GM12891 (cell line): ENCODE measurements around the gene SREK1IP1.

Experiments
- PAX5 ChIP-seq: IDR thresholded peaks from 2 replicates; pipeline ENCODE4 v1.6.1; 2011; ENCODE audit warnings: low read length, moderate library complexity, mild to moderate bottlenecking; ENCODE audit not compliant: insufficient read depth, severe bottlenecking
- POLR2A ChIP-seq: IDR thresholded peaks from 2 replicates; pipeline ENCODE4 v1.6.1; 2011; ENCODE audit warnings: low read depth, low read length, control low read depth
- POLR2AphosphoS5 ChIP-seq: IDR thresholded peaks from 2 replicates; pipeline ENCODE4 v1.6.1; 2011; ENCODE audit warnings: low read depth, low read length, control low read depth
- SPI1 ChIP-seq: IDR thresholded peaks from 2 replicates; pipeline ENCODE4 v1.6.1; 2011; ENCODE audit warnings: low read depth, low read length, control low read depth
- TAF1 ChIP-seq: IDR thresholded peaks from 2 replicates; pipeline ENCODE4 v1.6.1; 2011; ENCODE audit warnings: low read depth, low read length, control low read depth

GRCh38 chr5:64682608-64683007 lies 85.9 kb downstream of the SREK1IP1 start:
- TF ChIP-seq POLR2AphosphoS5 (no peak), TAF1 (no peak), POLR2A (no peak), SPI1 (no peak), PAX5 (no peak)
